ENCODE data around the gene AGAP3. TPM values are rescaled to one million over a fixed set of nuclear protein-coding genes. Genes with fewer than 3 reads are reported as not detected.

The AGAP3 gene
- polyA plus RNA-seq, 3 donors, result 6.4 to 133 (median 6.8) TPM

DNA sequence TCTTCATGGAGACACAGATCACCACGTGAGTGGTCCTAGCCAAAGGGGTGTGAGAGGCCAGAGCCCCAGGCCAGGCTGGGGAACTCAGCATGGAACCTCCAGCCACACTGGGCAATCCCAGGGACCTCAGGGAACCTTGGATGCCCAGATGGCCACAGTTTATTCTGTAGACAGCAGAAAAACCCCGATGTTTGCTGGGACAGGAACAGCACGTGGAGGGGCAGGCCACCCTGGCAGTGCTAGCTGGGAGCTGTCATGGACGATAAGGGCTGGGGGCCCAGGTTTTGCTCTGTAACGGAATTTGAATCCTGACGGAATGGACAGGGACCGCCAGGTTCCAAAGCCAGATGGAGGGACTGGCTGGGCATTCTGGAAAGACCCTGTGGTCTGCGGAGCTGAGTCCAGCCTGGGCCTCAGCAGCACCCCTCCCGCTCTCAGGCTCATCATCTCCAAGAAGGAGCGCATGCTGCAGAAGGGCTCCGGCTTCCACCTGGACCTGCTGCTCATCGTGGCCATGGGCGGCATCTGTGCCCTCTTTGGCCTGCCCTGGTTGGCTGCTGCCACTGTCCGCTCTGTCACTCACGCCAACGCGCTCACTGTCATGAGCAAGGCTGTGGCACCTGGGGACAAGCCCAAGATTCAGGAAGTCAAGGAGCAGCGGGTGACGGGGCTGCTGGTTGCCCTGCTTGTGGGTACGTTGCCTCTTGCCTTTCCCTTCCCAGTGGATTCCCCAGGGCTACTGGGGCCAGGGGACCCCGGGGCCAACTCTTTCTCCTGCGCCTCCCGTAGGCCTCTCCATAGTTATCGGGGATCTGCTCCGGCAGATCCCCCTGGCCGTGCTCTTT is 11.2 kb upstream of the AGAP3 start:
- intact Hi-C loops (cut with micrococcal nuclease), result loop anchor here in 1 of 2 donors (5.0 kb wide), 1 partner anchor 37 kb away; no protein-coding TSS in a partner anchor
- TF ChIP-seq, protein P1, sequence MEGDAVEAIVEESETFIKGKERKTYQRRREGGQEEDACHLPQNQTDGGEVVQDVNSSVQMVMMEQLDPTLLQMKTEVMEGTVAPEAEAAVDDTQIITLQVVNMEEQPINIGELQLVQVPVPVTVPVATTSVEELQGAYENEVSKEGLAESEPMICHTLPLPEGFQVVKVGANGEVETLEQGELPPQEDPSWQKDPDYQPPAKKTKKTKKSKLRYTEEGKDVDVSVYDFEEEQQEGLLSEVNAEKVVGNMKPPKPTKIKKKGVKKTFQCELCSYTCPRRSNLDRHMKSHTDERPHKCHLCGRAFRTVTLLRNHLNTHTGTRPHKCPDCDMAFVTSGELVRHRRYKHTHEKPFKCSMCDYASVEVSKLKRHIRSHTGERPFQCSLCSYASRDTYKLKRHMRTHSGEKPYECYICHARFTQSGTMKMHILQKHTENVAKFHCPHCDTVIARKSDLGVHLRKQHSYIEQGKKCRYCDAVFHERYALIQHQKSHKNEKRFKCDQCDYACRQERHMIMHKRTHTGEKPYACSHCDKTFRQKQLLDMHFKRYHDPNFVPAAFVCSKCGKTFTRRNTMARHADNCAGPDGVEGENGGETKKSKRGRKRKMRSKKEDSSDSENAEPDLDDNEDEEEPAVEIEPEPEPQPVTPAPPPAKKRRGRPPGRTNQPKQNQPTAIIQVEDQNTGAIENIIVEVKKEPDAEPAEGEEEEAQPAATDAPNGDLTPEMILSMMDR (IDR thresholded peaks at IDR 0.05), result no peak
- Mint-ChIP-seq H3K27me3 (ENCODE audit: low read depth in 3 of 3) (peaks cover 0 to 1% (median 0%) of the 10 kb centered on the region in 3 donors), H3K27ac (no peak overlapping the region), H3K36me3 (peaks cover 51 to 69% of the 10 kb centered on the region in 2 donors), H3K9me3 (peaks cover 0 to 3% (median 0%) of the 10 kb centered on the region in 7 donors), H3K4me1 (peaks cover 13% of the 10 kb centered on the region), H3K4me3 (no peak overlapping the region)
- no peak overlapping the region for H3K4me2 ChIP-seq (replicated peaks; ENCODE audit: extremely low read depth, low read length, poor library complexity, severe bottlenecking)
- no peaks in the 10 kb centered on the region for H3K9me3 ChIP-seq (replicated peaks in 1 of 2; ENCODE audit: control insufficient read depth in 1 of 2, insufficient read depth in 1 of 2, low read length in 2 of 2)
- peaks cover 60 to 75% of the 10 kb centered on the region in 2 donors for H3K36me3 ChIP-seq (replicated peaks in 1 of 2; ENCODE audit: control insufficient read depth in 1 of 2, insufficient read depth in 2 of 2, low read length in 2 of 2)
- H3K4me1 ChIP-seq (ENCODE audit: control insufficient read depth in 1 of 2, insufficient read depth in 2 of 2, low read length in 2 of 2), result peaks cover 8 to 11% of the 10 kb centered on the region in 2 donors
- H2AFZ ChIP-seq (ENCODE audit: insufficient read depth, low read depth, low read length, poor library complexity, severe bottlenecking), result no peak overlapping the region
- WGBS (ENCODE audit: insufficient coverage), result 93% methylated on average over 26 of the region's 26 CpGs
- H3K27ac ChIP-seq (ENCODE audit: low read depth in 1 of 2, low read length in 2 of 2), result no peak overlapping the region
- H3K4me3 ChIP-seq (replicated peaks in 1 of 3; ENCODE audit: low read depth in 2 of 3, low read length in 3 of 3), result no peak overlapping the region
- peaks cover 13% of the 10 kb centered on the region for H3K79me2 ChIP-seq (ENCODE audit: insufficient read depth, low read length)
- peaks cover 51% of the 10 kb centered on the region for H4K20me1 ChIP-seq (ENCODE audit: insufficient read depth, low read length)
- H3K9ac ChIP-seq (ENCODE audit: insufficient read depth, low read length, poor library complexity, severe bottlenecking), result no peak overlapping the region
- H3K27me3 ChIP-seq (ENCODE audit: control insufficient read depth in 2 of 2, insufficient read depth in 2 of 2, low read length in 2 of 2), result no peaks in the 10 kb centered on the region
- DNase-seq, result no peak

DNA sequence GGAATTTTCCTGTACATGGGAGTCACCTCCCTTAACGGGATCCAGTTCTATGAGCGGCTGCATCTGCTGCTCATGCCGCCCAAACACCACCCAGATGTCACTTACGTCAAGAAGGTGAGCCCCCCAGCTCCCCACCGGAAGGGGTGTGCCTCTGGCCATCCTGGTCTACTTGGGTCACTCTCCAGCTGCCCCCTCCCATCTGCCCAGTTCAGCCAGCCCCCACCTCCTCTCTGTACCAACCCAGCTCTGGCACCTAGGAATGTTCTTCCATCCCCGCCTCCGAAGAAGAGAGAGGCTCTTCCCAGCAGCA is 10.7 kb upstream of the AGAP3 start:
- DNase-seq, result no peak
- intact Hi-C loops (cut with micrococcal nuclease), result loop anchor here in 1 of 2 donors (5.0 kb wide), 1 partner anchor 37 kb away; no protein-coding TSS in a partner anchor
- H4K20me1 ChIP-seq (ENCODE audit: insufficient read depth, low read length), result peaks cover 53% of the 10 kb centered on the region
- TF ChIP-seq, protein P1 (IDR thresholded peaks at IDR 0.05), result no peak
- H3K36me3 ChIP-seq (replicated peaks in 1 of 2; ENCODE audit: control insufficient read depth in 1 of 2, insufficient read depth in 2 of 2, low read length in 2 of 2), result peaks cover 54 to 69% of the 10 kb centered on the region in 2 donors
- Mint-ChIP-seq H3K4me1 (peaks cover 13% of the 10 kb centered on the region), H3K27me3 (ENCODE audit: low read depth in 3 of 3) (peaks cover 0 to 1% (median 0%) of the 10 kb centered on the region in 3 donors), H3K4me3 (no peak overlapping the region), H3K27ac (no peak overlapping the region), H3K9me3 (peaks cover 0 to 3% (median 0%) of the 10 kb centered on the region in 7 donors), H3K36me3 (peaks cover 45 to 63% of the 10 kb centered on the region in 2 donors)
- H3K4me2 ChIP-seq (replicated peaks; ENCODE audit: extremely low read depth, low read length, poor library complexity, severe bottlenecking), result no peak overlapping the region
- H3K27me3 ChIP-seq (ENCODE audit: control insufficient read depth in 2 of 2, insufficient read depth in 2 of 2, low read length in 2 of 2), result no peaks in the 10 kb centered on the region
- no peak overlapping the region for H3K27ac ChIP-seq (ENCODE audit: low read depth in 1 of 2, low read length in 2 of 2)
- peaks cover 19% of the 10 kb centered on the region for H3K79me2 ChIP-seq (ENCODE audit: insufficient read depth, low read length)
- H3K9me3 ChIP-seq (replicated peaks in 1 of 2; ENCODE audit: control insufficient read depth in 1 of 2, insufficient read depth in 1 of 2, low read length in 2 of 2), result no peaks in the 10 kb centered on the region
- H2AFZ ChIP-seq (ENCODE audit: insufficient read depth, low read depth, low read length, poor library complexity, severe bottlenecking), result no peak overlapping the region
- no peak overlapping the region for H3K9ac ChIP-seq (ENCODE audit: insufficient read depth, low read length, poor library complexity, severe bottlenecking)
- peaks cover 10 to 14% of the 10 kb centered on the region in 2 donors for H3K4me1 ChIP-seq (ENCODE audit: control insufficient read depth in 1 of 2, insufficient read depth in 2 of 2, low read length in 2 of 2)
- WGBS (ENCODE audit: insufficient coverage), result 92% methylated on average over 7 of the region's 7 CpGs
- no peak overlapping the region for H3K4me3 ChIP-seq (replicated peaks in 1 of 3; ENCODE audit: low read depth in 2 of 3, low read length in 3 of 3)

All from CD14-positive monocyte (primary cell).